Effector memory CD8-positive, alpha-beta T cell (primary cell): ENCODE measurements around the gene PAPLN.
"Not testable (repeated sequence)": the region's sequence is repeated elsewhere in the genome, so short reads cannot be mapped to it uniquely, and the experiment has no call there.

ENCODE experiments used
- ATAC-seq: fragments of 150-1000 bp; cut with Tn5 transposase; replicated peaks from 2 replicates; pipeline ENCODE4 v1.10.0; 2021; ENCODE audit warnings: mild to moderate bottlenecking, moderate library complexity
- DNase-seq, 3 experiments: peaks; one replicate each; pipeline ENCODE4 v3.0.0; 2021
- H3K27ac Mint-ChIP-seq, 2 donors: one replicate each; pipeline ENCODE4 v1.8.0; 2022; ENCODE audit warnings: mild to moderate bottlenecking in 2 of 2, mixed read lengths in 2 of 2, moderate library complexity in 2 of 2
- H3K27me3 Mint-ChIP-seq, 2 donors: one replicate each; pipeline ENCODE4 v1.8.0; 2022; ENCODE audit warnings: mixed read lengths in 2 of 2
- H3K36me3 Mint-ChIP-seq: one replicate; pipeline ENCODE4 v1.8.0; 2022; ENCODE audit warnings: mild to moderate bottlenecking, moderate library complexity, mixed read lengths; ENCODE audit not compliant: insufficient read depth
- H3K4me1 Mint-ChIP-seq, 2 donors: one replicate each; pipeline ENCODE4 v1.8.0; 2022; ENCODE audit warnings: low read depth in 2 of 2, mixed read lengths in 2 of 2
- H3K4me3 Mint-ChIP-seq, 2 donors: one replicate each; pipeline ENCODE4 v1.8.0; 2022; ENCODE audit warnings: mild to moderate bottlenecking in 2 of 2, mixed read lengths in 2 of 2, moderate library complexity in 2 of 2
- H3K9me3 Mint-ChIP-seq, 2 donors: one replicate each; pipeline ENCODE4 v1.8.0; 2022; ENCODE audit warnings: mixed read lengths in 2 of 2
- total RNA-seq, 9 experiments: gene quantifications; one replicate each; lab custom pipeline; 2026; lab: John Stamatoyannopoulos, UW

The PAPLN gene, protein sequence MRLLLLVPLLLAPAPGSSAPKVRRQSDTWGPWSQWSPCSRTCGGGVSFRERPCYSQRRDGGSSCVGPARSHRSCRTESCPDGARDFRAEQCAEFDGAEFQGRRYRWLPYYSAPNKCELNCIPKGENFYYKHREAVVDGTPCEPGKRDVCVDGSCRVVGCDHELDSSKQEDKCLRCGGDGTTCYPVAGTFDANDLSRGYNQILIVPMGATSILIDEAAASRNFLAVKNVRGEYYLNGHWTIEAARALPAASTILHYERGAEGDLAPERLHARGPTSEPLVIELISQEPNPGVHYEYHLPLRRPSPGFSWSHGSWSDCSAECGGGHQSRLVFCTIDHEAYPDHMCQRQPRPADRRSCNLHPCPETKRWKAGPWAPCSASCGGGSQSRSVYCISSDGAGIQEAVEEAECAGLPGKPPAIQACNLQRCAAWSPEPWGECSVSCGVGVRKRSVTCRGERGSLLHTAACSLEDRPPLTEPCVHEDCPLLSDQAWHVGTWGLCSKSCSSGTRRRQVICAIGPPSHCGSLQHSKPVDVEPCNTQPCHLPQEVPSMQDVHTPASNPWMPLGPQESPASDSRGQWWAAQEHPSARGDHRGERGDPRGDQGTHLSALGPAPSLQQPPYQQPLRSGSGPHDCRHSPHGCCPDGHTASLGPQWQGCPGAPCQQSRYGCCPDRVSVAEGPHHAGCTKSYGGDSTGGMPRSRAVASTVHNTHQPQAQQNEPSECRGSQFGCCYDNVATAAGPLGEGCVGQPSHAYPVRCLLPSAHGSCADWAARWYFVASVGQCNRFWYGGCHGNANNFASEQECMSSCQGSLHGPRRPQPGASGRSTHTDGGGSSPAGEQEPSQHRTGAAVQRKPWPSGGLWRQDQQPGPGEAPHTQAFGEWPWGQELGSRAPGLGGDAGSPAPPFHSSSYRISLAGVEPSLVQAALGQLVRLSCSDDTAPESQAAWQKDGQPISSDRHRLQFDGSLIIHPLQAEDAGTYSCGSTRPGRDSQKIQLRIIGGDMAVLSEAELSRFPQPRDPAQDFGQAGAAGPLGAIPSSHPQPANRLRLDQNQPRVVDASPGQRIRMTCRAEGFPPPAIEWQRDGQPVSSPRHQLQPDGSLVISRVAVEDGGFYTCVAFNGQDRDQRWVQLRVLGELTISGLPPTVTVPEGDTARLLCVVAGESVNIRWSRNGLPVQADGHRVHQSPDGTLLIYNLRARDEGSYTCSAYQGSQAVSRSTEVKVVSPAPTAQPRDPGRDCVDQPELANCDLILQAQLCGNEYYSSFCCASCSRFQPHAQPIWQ
- 0.12 to 2.0 (median 0.33) reads per million in 9 experiments for total RNA-seq

DNA sequence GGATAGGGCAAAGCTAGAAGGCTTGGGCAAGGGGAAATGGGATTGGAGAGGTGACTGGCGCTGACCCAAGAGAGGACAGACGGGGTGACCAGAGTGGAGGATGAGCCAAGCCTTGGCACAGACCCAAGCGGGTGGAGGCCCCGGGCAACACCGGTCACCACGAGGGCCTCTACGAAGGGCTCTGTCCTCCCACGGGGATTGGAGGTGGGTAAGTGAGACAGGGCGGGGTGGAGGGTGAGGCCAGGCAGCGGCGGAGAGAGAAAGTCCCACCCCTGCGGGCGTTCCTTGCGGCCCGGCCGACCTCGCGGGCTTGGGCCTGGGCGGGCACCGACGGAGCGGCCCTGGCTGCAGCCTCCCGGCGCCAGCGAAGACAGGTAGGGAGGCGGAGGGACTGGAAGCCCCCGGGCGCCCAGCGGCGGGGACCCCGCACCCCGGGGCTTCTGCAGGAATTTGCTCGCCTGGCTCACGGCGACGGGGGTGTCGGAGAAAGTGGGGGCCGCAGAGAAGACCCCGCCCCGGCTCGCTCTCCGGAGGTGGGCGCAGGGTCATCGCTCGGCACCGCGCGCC is at the start of gene PAPLN:
TSS of gene PAPLN (plus strand) at position 288 of the 567 bp plus-strand sequence. CDS start 2,273 bp downstream, outside the sequence.
- no peak within 1 kb of the TSS for H3K27ac Mint-ChIP-seq
- ATAC-seq (peak; percentile 32), DNase-seq (no peak)
- peaks cover 7 to 8% of the 10 kb centered on the region in 2 donors for H3K4me1 Mint-ChIP-seq
- peaks cover 78 to 95% of the 10 kb centered on the region in 2 donors for H3K27me3 Mint-ChIP-seq
- peak within 1 kb of the TSS; percentile 52 to 53 for H3K4me3 Mint-ChIP-seq
- H3K9me3 Mint-ChIP-seq = no peaks in the 10 kb centered on the region
- H3K36me3 Mint-ChIP-seq = peaks cover 3% of the 10 kb centered on the region

DNA sequence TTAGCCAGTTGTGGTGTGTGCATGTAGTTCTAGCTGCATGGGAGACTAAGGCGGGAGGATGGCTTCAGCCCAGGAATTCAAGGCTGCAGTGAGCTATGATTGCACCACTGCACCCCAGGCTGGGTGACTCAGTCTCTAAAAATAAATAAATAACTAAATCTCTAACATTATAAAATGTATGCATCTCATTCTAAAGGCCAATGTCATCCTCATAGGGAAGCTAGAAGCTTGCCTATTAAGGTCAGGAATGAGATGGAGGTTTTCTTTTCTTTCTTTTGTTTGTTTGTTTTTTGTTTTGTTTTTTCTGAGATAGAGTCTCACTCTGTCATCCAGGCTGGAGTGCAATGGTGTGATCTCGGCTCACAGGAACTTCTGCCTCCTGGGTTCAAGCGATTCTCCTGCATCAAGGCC is 48.8 kb upstream of the PAPLN start:
- Mint-ChIP-seq H3K27ac (no peak overlapping the region), H3K36me3 (peaks cover 47% of the 10 kb centered on the region), H3K27me3 (no peaks in the 10 kb centered on the region)

DNA sequence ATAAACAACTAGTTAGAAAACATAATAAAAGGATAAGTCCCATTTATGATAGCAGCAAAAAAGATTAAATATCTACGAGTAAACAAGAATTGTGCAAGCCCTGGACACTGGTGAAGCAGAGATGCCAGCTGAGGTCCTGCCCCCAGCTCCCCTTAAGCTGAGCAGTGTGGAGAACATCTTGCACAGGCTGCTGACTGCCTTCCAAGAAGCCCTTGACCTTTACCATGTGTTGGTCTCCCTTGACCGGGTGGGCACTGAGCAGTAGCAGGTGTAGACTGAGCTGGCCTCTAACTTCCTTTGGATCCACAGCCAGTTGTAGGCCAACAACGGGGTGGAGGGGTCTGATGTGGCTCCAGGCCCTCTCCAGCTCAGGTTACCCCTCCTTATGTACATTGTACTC is 47.7 kb upstream of the PAPLN start:
- Mint-ChIP-seq H3K9me3 (no peaks in the 10 kb centered on the region), H3K36me3 (peaks cover 57% of the 10 kb centered on the region), H3K4me1 (no peaks in the 10 kb centered on the region), H3K27ac (peak overlapping the region; percentile 26 to 84), H3K27me3 (no peaks in the 10 kb centered on the region), H3K4me3 (no peak overlapping the region)
- ATAC-seq (no peak), DNase-seq (no peak)

More for the DNA sequence above, 48.8 kb upstream of the PAPLN start:
- no peak overlapping the region for H3K4me3 Mint-ChIP-seq
- H3K4me1 Mint-ChIP-seq = no peaks in the 10 kb centered on the region
- no peaks in the 10 kb centered on the region for H3K9me3 Mint-ChIP-seq
- no peak for ATAC-seq
- DNase-seq = no peak

DNA sequence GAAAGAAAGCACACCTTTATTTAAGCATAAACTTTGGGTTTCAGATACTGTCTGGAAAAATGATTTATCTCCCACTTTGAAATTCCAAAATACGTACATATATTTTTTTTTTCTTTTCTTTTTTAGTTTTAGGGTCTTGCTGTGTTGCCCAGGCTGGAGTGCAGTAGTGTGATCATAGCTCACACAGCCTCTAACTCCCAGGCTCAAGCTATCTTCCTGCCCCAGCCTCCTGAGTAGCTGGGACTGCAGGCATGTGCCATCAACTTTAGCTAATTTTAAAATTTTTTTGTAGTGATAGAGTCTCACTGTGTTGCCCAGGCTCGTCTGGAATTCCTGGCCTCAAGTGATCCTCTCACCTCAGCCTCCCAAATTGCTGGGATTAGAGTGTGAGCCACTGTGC is 45.9 kb upstream of the PAPLN start:
- H3K27me3 Mint-ChIP-seq = no peaks in the 10 kb centered on the region
- no peaks in the 10 kb centered on the region for H3K9me3 Mint-ChIP-seq
- ATAC-seq (no peak), DNase-seq (no peak)
- H3K36me3 Mint-ChIP-seq = peaks cover 71% of the 10 kb centered on the region
- no peak overlapping the region for H3K4me3 Mint-ChIP-seq
- no peaks in the 10 kb centered on the region for H3K4me1 Mint-ChIP-seq
- H3K27ac Mint-ChIP-seq = peak overlapping the region in 1 of 2 donors; percentile 6

DNA sequence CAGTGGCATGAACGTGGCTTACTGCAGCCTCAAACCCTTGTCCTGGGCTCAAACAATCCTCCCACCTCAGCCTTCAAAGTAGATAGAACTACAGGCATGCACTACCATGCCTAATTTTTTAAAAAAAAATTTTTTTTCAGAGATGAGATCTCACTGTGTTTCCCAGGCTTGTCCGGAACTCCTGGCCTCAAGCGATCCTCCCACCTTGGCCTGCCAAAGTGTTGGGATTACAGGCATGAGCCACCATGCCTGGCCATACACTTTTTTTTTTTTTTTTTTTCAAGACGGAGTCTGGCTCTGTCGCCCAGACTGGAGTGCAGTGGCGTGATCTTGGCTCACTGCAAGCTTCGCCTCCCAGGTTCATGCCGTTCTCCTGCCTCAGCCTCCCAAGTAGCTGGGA is 43.0 kb upstream of the PAPLN start:
- not testable (repeated sequence) for ATAC-seq, H3K4me3 Mint-ChIP-seq, H3K27ac Mint-ChIP-seq, H3K27me3 Mint-ChIP-seq, H3K4me1 Mint-ChIP-seq, H3K9me3 Mint-ChIP-seq, DNase-seq
- peaks cover 59% of the 10 kb centered on the region for H3K36me3 Mint-ChIP-seq

DNA sequence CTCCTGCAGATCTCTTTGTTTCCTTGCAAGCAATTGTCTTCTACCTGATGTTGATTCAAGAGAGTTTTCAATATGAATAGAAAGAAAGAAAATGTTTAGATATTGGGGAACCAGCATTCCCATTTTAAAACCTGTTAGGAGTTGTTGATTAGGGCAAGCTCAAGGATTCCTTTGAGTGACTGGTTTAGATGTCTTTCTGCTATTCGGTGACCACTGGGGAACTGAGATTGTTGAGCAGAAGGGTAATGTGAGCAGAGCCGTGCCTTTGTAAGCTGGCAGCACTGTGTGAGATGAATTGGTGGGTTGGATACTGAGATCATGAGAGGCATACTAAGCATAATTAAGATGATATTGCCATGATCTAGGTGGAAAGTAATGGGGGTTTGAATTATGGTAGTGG is 39.1 kb upstream of the PAPLN start:
- no peaks in the 10 kb centered on the region for H3K27me3 Mint-ChIP-seq
- H3K36me3 Mint-ChIP-seq = peaks cover 70% of the 10 kb centered on the region
- H3K4me1 Mint-ChIP-seq = peaks cover 0 to 4% of the 10 kb centered on the region in 2 donors
- H3K27ac Mint-ChIP-seq = no peak overlapping the region
- H3K4me3 Mint-ChIP-seq = no peak overlapping the region
- ATAC-seq (no peak), DNase-seq (no peak)
- H3K9me3 Mint-ChIP-seq = no peaks in the 10 kb centered on the region

DNA sequence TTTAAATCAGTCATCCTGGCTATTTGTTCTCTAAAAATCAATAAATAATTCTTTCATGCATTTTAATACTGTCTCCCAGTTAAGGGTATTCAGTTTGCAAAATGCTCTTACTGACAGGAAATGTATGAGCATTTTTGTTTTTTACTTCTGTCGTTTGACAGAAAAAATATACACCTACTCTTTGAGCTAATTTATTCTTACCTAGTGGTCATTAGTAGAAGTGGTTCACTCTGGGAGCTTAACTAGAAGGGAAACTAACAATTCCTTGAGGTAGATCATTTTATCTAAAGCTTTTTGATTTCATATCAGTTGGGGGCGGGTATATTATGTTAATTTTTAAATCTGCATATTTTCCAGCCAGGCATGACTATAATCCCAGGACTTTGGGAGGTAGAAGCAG is 33.8 kb upstream of the PAPLN start:
- H3K36me3 Mint-ChIP-seq = peaks cover 78% of the 10 kb centered on the region
- no peak for DNase-seq
- no peak overlapping the region for H3K27ac Mint-ChIP-seq
- no peaks in the 10 kb centered on the region for H3K27me3 Mint-ChIP-seq
- H3K4me1 Mint-ChIP-seq = peaks cover 0 to 4% of the 10 kb centered on the region in 2 donors
- no peak for ATAC-seq
- H3K4me3 Mint-ChIP-seq = no peak overlapping the region
- H3K9me3 Mint-ChIP-seq = no peaks in the 10 kb centered on the region

DNA sequence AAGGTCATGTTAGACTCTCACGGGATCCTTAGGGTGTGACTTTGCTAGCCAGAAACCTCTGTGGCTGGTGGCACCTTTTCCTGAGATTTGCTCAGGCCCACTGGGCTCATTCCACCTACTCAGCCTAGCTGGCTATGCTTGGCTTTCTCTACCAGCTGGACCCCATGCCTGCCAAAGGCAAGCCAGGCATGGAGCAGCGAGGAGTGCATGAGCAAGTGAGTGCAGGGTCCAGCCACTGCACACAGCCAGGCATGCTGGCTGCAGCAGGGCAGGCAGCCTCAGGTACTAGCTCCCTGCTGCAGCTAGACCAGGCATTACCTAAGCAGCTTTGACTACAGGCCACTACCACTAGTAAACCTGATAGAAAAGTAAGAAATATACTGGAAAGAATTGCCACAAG is 29.7 kb upstream of the PAPLN start:
- peaks cover 62% of the 10 kb centered on the region for H3K36me3 Mint-ChIP-seq
- no peak overlapping the region for H3K27ac Mint-ChIP-seq
- no peaks in the 10 kb centered on the region for H3K27me3 Mint-ChIP-seq
- no peak overlapping the region for H3K4me3 Mint-ChIP-seq
- H3K9me3 Mint-ChIP-seq = no peaks in the 10 kb centered on the region
- DNase-seq (no peak), ATAC-seq (no peak)
- no peaks in the 10 kb centered on the region for H3K4me1 Mint-ChIP-seq

DNA sequence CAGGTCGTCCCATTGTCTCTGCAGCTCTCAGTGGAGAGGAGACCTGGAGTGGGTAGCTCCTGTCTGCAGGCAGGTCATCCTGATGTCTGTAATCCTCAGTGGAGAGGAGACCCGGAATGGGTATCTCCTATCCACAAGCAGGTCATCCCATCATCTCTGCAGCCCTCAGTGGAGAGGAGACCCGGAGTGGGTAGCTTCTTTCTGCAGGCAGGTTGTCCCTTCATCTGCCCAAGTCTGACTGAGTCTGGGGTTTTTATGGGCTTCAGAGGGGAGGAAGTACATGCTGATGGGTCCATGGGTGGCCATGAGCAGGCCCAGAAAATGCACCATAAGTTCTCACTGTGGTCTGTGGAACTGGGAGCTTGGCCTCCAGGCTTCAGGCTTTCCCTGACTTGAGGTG is 28.9 kb upstream of the PAPLN start:
- Mint-ChIP-seq H3K4me1 (no peaks in the 10 kb centered on the region), H3K27ac (no peak overlapping the region), H3K27me3 (no peaks in the 10 kb centered on the region), H3K9me3 (no peaks in the 10 kb centered on the region), H3K36me3 (peaks cover 62% of the 10 kb centered on the region), H3K4me3 (no peak overlapping the region)
- DNase-seq (no peak), ATAC-seq (no peak)

DNA sequence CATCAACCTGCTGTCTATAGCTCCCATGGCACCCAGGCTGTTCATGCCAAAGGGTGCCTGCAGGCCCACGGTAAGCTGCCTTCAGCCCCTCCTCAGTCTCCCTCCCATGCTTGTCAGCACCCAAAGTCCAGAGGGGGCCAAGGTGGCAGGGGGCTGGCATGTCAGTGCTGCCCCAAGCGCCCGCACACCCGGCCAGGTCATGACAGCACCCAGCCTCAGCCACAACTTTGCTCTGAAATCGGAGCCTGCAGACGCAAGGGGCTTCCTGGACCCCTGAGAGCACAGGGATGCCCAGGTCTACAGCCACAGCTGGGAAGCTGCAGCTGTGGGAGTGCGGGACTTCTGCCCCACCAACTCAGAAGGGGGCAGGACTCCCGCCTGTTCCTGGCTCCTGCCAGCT is 28.5 kb upstream of the PAPLN start:
- Mint-ChIP-seq H3K27ac (no peak overlapping the region), H3K36me3 (peaks cover 60% of the 10 kb centered on the region), H3K9me3 (no peaks in the 10 kb centered on the region), H3K27me3 (no peaks in the 10 kb centered on the region), H3K4me3 (no peak overlapping the region), H3K4me1 (no peaks in the 10 kb centered on the region)
- ATAC-seq (no peak), DNase-seq (no peak)

DNA sequence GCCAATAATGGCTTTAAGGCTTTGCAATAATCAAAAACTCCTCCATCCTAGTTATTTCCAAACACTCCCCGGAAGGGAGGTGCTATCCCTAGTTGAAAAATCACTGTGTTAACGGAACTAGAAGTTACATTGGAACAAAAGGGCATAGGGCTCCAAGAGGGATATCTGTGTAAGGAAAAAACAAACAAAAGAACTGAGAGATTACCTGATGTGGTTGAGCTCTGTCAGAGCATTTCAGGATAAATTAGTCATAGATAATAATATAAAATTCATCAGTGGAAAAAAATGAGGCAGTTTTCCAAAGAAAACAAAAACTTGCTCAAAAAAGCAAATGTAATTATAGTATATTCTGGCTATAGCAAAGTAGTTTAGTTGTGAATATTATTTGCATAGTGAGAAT is 27.4 kb upstream of the PAPLN start:
- Mint-ChIP-seq H3K27ac (no peak overlapping the region), H3K4me3 (no peak overlapping the region), H3K9me3 (no peaks in the 10 kb centered on the region), H3K36me3 (peaks cover 58% of the 10 kb centered on the region), H3K27me3 (no peaks in the 10 kb centered on the region), H3K4me1 (no peaks in the 10 kb centered on the region)
- ATAC-seq = no peak
- DNase-seq = no peak

DNA sequence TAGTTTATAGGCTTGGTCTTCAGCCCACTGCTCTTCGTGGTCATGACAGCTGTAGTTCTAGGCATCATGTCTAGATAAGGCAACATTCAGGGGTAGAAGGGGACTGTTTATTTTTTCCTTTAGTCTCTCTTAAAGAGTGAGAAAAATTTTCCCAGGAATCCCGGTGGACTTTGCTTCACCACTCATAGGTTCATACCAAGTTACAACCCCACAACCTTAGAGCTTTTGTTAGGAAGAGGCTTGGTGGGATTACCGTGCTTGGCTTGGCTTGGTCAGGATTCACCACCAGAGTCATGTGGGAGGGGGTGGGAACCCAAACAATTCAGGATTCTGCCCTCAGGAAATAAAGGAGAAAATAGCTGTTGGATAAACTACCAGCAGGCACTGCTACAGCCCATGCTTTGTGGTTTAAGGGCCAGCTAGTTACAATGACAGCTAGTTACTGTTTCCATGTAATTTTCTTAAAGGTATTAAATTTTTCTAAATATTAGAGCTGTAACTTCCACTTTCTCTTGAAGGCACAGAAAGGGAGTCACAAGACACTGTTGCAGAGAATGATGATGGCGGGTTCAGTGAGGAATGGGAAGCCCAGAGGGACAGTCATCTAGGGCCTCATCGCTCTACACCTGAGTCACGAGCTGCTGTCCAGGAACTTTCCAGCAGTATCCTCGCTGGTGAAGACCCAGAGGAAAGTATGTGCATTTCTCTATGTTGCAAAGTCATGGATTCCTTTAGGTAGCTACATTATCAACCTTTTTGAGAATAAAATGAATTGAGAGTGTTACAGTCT is 25.9 kb upstream of the PAPLN start:
- peaks cover 58% of the 10 kb centered on the region for H3K36me3 Mint-ChIP-seq
- DNase-seq (no peak), ATAC-seq (no peak)

More for the DNA sequence above, 25.9 kb upstream of the PAPLN start:
- Mint-ChIP-seq H3K9me3 (no peaks in the 10 kb centered on the region), H3K27me3 (no peaks in the 10 kb centered on the region), H3K4me3 (no peak overlapping the region), H3K4me1 (no peaks in the 10 kb centered on the region), H3K27ac (no peak overlapping the region)
